Stimulated activated CD8-positive, alpha-beta memory T cell treated with anti-CD3 and anti-CD28 coated beads, Interleukin-7, amount 100 ng/mL, for 4 hours (primary cell): Measurements from ENCODE around the gene RAB11FIP3.
"Not testable (repeated sequence)": the region's sequence is repeated elsewhere in the genome, so short reads cannot be mapped to it uniquely, and the experiment has no call there.

Source experiments
- DNase-seq, 2 donors: peaks; one replicate each; pipeline ENCODE4 v3.0.0-alpha.2; 2020; ENCODE audit warnings: low read depth in 2 of 2

RAB11FIP3 gene

GRCh38 chr16:492211-492875 lies 66.9 kb downstream of the RAB11FIP3 start:
- DNase-seq = no peak

DNA sequence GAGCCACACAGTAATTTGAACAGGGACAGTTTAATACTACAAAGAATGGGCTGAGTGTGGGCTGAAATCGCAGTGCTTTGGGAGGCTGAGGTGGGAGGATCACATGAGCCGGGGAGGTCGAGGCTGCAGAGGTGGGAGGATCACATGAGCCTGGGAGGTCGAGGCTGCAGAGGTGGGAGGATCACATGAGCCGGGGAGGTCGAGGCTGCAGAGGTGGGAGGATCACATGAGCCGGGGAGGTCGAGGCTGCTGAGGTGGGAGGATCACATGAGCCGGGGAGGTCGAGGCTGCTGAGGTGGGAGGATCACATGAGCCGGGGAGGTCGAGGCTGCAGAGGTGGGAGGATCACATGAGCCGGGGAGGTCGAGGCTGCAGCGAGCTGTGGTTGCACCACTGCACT lies 69.2 kb downstream of the RAB11FIP3 start:
- not testable (repeated sequence) for DNase-seq

- DNase-seq = no peak
These were observed 69.8 kb downstream of the RAB11FIP3 start for GRCh38 chr16:495127-495748.

- DNase-seq = no peak
These were observed 70.8 kb downstream of the RAB11FIP3 start for GRCh38 chr16:496097-496886.

DNA sequence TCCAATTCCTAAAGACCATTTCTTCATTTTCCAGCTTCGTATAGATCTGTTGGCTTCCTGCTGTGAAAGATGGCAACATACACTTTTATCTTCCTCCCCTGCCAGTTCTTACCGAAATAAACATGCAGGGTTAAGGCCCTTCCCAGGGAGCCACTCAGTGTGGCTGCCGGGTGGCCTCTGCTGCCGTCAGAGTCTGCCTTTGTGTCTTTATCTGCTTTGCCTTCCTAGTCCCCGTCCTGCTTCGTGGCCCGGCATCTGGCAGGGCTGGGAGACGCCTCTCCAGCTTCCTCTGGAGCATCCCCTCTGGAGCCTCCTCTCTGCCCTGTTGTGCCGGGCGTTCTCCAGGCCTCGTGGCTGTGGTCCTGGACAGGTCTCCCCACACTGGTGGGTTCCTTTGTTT lies 71.8 kb downstream of the RAB11FIP3 start:
- no peak for DNase-seq

DNA sequence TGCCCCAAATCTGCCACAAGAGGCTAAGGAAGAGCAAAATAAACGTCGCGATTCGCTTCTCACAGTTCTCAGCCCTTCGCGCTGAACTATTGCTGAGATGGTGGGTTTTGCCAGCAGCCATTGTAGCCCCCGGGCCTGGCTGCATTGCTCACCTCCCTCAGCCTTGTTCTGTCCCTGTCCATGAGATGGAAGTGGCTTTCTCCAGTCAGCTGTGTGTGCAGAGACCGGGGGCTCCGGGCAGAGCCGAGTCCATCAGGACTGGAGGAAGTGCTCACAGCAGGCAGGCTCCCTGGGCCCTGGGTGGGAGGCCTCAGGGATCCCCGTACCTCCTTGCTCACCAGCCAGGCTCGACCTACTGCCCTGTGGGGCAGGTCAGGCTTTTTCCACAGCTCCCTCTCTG lies 74.5 kb downstream of the RAB11FIP3 start:
- DNase-seq = no peak

DNA sequence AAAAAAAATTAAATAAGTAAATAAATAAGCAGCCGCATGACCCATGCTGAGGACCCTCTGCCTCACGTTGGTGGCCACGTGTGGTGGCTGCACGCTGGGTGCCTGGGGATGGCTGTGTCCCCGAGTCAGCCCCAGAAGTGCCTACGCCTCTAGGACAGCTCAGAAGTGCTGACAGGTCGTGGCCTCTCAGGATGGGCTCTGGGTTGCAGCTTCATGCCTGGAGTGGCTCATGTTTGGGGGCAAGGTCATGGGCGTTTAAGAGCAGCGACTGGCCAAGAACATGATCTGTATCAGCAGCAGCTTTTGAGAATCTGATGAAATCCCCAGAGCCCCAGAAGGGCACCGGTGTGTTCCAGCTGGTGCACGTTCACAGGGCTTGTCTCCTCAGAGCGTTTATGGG lies 75.3 kb downstream of the RAB11FIP3 start:
- DNase-seq = no peak

DNA sequence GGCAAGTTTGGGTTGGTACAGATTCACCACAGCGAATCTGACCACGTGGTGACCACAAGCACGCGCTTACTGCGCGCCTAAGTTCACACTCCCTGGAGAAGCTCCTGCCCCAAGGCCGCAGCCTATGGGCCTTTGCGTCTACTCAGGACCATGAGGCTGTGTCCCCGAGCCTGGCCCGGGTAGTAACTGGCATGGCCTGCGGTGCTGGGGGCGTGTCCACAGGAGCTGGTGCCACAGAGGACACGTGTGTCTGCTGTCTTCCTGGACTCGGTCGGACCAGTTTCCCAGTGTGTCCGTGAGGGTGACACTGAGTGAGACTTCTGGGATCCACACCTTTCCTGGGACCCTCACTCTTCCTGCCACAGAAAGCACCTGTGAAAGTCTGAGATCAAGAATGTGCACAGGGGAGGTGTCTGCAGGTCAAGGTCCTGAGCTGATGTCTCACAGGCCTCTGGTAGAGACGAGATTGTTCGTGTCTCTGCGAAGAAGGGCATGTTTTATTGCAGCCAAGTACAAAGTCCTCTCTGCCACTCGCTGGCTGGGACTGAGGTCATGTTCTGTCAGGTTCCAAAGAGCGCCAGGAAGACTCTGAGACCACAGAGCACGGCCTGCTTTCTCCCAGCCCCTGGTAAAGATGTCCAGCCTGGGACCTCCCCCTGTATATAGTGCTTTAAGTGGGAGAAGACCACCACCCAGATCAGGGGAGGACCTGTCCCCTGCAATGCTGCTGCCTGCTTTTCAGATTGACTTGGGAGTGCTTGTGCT lies 76.9 kb downstream of the RAB11FIP3 start:
- no peak for DNase-seq

- DNase-seq = no peak
These were observed 78.0 kb downstream of the RAB11FIP3 start for GRCh38 chr16:503150-504071.

GRCh38 chr16:505479-506245 lies 80.2 kb downstream of the RAB11FIP3 start:
- no peak for DNase-seq

DNA sequence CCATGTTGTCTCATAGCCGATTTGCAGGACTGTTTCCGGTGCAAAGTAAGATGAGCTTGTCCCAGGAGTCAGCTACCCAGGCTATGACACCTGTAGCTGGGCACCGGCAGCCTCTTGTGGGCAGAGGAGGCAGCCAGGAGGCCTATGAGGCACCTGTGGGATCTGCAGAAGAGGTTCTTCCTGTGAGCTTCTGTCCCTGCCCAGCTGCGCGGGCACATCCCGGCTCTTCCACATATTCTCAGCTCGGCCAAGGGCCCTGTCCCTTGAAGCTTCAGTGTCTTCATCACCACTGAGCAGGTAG lies 80.7 kb downstream of the RAB11FIP3 start:
- DNase-seq = no peak

DNA sequence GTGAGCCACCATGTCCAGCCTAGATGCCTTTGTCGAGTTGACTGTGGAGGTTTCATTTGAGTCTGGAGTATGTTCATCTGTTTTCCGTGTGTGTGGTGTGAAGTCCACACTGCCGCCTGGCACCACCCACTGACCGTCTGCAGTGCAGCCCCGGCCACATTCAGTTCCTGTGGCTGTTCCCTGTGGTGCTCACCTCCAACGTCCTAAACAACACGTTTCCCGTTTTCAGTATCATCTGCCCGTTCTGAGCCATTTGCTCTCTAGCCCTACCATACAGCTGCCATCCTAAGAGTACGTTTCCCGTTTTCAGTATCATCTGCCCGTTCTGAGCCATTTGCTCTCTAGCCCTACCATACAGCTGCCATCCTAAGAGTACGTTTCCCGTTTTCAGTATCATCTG lies 82.1 kb downstream of the RAB11FIP3 start:
- DNase-seq = not testable (repeated sequence)

DNA sequence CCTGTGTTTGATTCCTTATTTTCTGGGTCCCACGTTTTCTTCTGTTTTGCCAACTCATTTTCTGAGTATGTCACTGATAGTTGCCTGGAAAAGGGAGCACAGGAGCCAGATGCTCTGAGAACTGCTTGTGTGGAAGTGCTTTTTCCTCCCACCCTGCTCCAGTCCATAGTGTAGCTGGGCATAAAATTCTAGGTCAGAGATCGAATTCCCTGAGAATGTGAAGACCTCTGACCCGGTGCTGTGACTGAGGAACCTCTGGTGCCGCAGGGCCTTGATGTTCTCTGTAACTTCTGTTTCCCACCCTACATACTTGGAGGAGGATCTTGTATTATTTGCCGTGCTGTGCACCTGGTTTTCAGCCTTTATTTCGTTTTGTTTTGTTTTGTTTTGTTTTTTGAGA lies 82.5 kb downstream of the RAB11FIP3 start:
- no peak for DNase-seq

GRCh38 chr16:508884-509736 lies 83.7 kb downstream of the RAB11FIP3 start:
- DNase-seq = no peak

DNA sequence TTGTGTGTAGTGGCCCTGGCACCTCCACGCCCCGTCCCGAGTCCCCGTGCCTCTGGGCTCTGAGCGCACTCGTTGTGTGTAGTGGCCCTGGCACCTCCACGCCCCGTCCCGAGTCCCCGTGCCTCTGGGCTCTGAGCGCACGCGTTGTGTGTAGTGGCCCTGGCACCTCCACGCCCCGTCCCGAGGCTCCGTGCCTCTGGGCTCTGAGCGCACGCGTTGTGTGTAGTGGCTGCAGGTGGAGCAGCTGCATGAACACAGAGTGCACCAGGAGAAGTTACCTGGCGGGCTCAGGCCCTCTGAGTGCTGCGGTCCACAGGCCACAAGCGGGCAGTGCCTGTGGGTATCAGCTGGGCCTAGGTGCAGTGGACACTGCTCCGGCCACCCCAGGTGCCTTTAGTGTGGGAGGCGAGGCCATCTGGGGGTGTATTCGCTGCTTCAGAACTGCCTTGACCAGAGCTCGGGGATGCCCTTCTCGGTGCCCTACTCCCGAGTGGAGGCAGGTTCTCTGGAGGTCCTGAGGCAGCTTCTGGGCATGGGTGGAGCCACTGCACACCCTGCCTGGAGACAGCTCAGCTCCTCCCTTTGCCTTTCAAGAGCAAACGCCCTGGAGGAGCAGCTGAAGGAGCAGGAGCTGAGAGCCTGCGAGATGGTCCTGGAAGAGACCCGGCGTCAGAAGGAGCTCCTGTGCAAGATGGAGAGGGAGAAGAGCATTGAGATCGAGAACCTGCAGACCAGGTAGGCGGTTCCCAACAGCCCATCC lies 84.8 kb downstream of the RAB11FIP3 start:
- no peak for DNase-seq

DNA sequence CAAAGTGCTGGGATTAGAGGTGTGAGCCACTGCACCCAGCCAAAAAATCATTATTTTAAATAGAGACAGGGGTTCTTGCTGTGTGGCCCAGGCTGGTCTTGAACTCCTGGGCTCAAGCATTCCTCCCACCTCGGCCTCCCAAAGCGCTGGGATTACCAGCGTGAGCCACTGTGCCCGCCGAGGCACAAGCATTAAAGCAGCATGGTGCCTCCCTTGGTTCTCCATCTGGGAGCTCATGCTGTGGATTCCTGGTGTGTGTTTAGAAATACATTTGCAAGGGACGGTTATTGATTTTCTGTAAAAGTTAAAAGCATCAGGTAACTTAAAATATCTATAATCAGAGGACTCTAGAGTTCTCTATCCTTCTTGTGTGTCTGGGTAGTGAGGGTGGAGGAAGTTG lies 87.4 kb downstream of the RAB11FIP3 start:
- no peak for DNase-seq

DNA sequence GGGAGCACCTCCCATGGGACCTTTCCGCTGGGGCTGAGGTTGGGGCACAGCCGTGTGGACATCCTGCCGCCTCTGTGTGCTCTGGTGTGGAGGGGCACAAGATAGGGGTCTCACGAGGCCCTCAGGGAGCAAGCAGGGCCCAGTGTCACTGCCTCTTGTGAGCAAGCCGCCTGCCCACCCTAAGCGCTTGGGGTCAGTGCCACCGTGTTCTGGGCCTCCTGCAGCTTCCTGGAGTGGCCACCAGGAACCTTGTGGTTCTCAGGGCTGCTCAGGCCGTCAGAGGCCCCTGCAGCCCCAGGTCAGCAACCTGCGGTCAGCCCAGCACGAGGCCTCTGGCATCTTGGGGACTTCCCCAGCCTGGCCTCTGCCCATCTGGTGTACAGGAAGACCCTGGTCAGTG lies 88.5 kb downstream of the RAB11FIP3 start:
- DNase-seq = no peak

- no peak for DNase-seq
These were observed 89.9 kb downstream of the RAB11FIP3 start for GRCh38 chr16:515175-515938.
